Measurements from ENCODE around the gene RNF11.
A peak's percentile ranks its signal among the peaks of the same experiment; 100 is the strongest.
"Not testable (repeated sequence)": the region's sequence is repeated elsewhere in the genome, so short reads cannot be mapped to it uniquely, and the experiment has no call there.

Gene RNF11

GRCh38 chr1:51228471-51228870 is 7.6 kb upstream of the RNF11 start:
- not testable (repeated sequence) for DNase-seq

- DNase-seq: no peak
Measured at GRCh38 chr1:51230501-51231078, 5.5 kb upstream of the RNF11 start.

GRCh38 chr1:51231120-51231519 is 5.0 kb upstream of the RNF11 start:
- DNase-seq: no peak

GRCh38 chr1:51231896-51232295 is 4.2 kb upstream of the RNF11 start:
- no peak for DNase-seq

GRCh38 chr1:51234236-51234635 is 1.8 kb upstream of the RNF11 start:
- not testable (repeated sequence) for DNase-seq

GRCh38 chr1:51234721-51235425 is 1.2 kb upstream of the RNF11 start:
- no peak for DNase-seq

- DNase-seq: peak in 1 of 2 donors; percentile 58
Measured at GRCh38 chr1:51236531-51237350, 668 bp downstream of the RNF11 start.

- no peak for DNase-seq
Measured at GRCh38 chr1:51237351-51238033, 1.4 kb downstream of the RNF11 start.

- no peak for DNase-seq
Measured at GRCh38 chr1:51238034-51238403, 1.9 kb downstream of the RNF11 start.

- no peak for DNase-seq
Measured at GRCh38 chr1:51240084-51240483, 4.0 kb downstream of the RNF11 start.

- DNase-seq: no peak
Measured at GRCh38 chr1:51241119-51241518, 5.0 kb downstream of the RNF11 start.

GRCh38 chr1:51242546-51242945 is 6.5 kb downstream of the RNF11 start:
- no peak for DNase-seq

GRCh38 chr1:51247022-51247421 is 10.9 kb downstream of the RNF11 start:
- DNase-seq: no peak

GRCh38 chr1:51247499-51247898 is 11.4 kb downstream of the RNF11 start:
- no peak for DNase-seq

GRCh38 chr1:51249445-51249844 is 13.4 kb downstream of the RNF11 start:
- no peak for DNase-seq

GRCh38 chr1:51250729-51251128 is 14.7 kb downstream of the RNF11 start:
- DNase-seq: not testable (repeated sequence)

- not testable (repeated sequence) for DNase-seq
Measured at GRCh38 chr1:51251165-51251564, 15.1 kb downstream of the RNF11 start.

- DNase-seq: no peak
Measured at GRCh38 chr1:51252366-51252765, 16.3 kb downstream of the RNF11 start.

- no peak for DNase-seq
Measured at GRCh38 chr1:51253691-51254090, 17.6 kb downstream of the RNF11 start.

GRCh38 chr1:51255331-51255730 is 19.3 kb downstream of the RNF11 start:
- DNase-seq: no peak

GRCh38 chr1:51263147-51263877 is 27.2 kb downstream of the RNF11 start:
- no peak for DNase-seq

- no peak for DNase-seq
Measured at GRCh38 chr1:51264451-51264850, 28.4 kb downstream of the RNF11 start.

GRCh38 chr1:51265618-51266017 is 29.5 kb downstream of the RNF11 start:
- no peak for DNase-seq
